ENCODE measurements around the gene PEPD.

GRCh38 chr19:33486936-33487811 lies 34.4 kb downstream of the PEPD start:
- TF ChIP-seq, protein P1, sequence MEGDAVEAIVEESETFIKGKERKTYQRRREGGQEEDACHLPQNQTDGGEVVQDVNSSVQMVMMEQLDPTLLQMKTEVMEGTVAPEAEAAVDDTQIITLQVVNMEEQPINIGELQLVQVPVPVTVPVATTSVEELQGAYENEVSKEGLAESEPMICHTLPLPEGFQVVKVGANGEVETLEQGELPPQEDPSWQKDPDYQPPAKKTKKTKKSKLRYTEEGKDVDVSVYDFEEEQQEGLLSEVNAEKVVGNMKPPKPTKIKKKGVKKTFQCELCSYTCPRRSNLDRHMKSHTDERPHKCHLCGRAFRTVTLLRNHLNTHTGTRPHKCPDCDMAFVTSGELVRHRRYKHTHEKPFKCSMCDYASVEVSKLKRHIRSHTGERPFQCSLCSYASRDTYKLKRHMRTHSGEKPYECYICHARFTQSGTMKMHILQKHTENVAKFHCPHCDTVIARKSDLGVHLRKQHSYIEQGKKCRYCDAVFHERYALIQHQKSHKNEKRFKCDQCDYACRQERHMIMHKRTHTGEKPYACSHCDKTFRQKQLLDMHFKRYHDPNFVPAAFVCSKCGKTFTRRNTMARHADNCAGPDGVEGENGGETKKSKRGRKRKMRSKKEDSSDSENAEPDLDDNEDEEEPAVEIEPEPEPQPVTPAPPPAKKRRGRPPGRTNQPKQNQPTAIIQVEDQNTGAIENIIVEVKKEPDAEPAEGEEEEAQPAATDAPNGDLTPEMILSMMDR (IDR thresholded peaks at IDR 0.05): no peak
- no peak for TF ChIP-seq POLR2A (IDR thresholded peaks at IDR 0.05)
- TF ChIP-seq POLR2AphosphoS5 (IDR thresholded peaks at IDR 0.05): no peak

Data from transverse colon (tissue), 4 donors.